GM23248 (cell line): ENCODE results near the gene CNFN.

Experiments
- EZH2 ChIP-seq: fragments of 200-600 bp; sonication (generic); IDR thresholded peaks from 2 replicates; pipeline ENCODE4 v1.6.1; 2018; ENCODE audit warnings: antibody characterized with exemption, mild to moderate bottlenecking; ENCODE audit not compliant: insufficient read depth, poor library complexity, severe bottlenecking
- EZH2phosphoT487 ChIP-seq: fragments of 200-600 bp; sonication (generic); IDR thresholded peaks from 2 replicates; pipeline ENCODE4 v1.6.1; 2018; ENCODE audit warnings: antibody characterized with exemption, moderate library complexity, mild to moderate bottlenecking, low read depth; ENCODE audit not compliant: insufficient read depth

DNA sequence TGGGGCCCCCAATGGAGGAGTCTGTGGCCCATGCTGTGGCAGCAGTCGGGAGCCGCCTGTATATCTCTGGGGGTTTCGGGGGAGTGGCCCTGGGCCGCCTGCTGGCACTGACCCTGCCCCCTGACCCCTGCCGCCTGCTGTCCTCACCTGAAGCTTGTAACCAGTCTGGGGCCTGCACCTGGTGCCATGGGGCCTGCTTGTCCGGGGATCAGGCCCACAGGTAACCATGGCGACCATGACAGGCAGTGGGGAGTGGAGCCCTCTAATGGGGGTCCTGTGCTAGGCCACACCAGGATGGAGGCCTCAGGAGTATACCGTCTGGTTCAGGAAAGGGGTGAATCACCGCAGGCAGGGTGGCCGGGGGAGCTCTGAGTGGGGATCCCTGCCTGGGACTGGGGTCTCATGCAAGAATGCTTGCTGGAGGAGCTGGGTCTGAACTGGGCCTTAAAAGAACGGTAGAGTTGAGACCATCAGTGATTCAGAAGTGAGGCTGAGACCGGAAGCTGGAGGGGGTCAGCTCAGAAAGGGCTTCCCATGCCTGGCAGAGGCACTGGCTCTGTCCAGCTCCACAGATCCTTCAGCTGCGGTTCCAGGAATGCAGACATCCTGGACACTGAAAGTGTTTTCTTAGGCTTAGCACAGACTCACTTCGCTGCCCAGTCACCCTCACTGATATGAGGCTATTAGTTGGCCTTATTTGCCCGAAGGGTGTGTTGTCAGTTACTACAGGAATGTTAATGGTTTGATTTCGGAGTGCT lies 29.1 kb downstream of the CNFN start:
- TF ChIP-seq EZH2 (no peak), EZH2phosphoT487 (no peak)
